ENCODE data around the gene MTF2. TPM values are rescaled to one million over a fixed set of nuclear protein-coding genes. Genes with fewer than 3 reads are reported as not detected.
"Not testable (repeated sequence)": the region's sequence is repeated elsewhere in the genome, so short reads cannot be mapped to it uniquely, and the experiment has no call there.

MTF2 gene
- 27.8 TPM for total RNA-seq

DNA sequence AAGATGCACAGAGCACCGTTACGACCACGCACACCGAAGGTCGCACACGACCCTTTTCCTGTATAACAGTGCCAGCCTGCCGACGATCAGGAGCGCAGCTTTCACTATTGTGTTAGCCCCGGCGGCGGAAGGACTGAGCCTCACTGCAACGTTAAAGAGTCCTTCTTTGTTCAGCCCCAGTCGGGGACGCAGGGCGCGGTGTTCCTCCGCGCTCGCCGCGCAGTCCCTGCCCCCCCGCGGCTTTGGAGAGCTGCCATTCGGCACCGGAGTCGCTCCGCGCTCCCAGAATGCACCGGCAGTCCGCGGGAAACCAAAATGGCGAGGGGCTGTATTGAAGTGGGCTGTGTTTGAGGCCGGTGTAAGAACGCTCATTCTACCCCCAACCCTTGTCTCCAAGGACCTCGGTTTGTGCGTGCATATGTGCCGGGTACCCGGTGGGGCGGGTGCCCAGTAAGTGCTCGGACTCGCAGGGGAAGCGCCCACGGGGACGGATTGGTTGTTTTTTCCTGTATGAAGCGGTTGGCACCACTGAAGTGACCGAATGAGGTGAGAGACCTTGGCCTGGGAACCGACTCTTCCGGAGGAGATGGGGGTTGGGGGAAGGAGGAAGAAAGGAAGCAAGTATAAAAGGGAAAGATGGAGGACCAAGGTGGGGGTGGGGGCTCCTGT, at the start of gene MTF2:
MTF2 (plus strand) TSS at position 298 of the 669 bp plus-strand sequence; CDS start at position 542, 244 bp downstream.
- intact Hi-C loops (cut with DNase I) = no loop called here
- ATAC-seq (peak; percentile 98), DNase-seq (ENCODE audit: low spot score) (peak; percentile 97)

DNA sequence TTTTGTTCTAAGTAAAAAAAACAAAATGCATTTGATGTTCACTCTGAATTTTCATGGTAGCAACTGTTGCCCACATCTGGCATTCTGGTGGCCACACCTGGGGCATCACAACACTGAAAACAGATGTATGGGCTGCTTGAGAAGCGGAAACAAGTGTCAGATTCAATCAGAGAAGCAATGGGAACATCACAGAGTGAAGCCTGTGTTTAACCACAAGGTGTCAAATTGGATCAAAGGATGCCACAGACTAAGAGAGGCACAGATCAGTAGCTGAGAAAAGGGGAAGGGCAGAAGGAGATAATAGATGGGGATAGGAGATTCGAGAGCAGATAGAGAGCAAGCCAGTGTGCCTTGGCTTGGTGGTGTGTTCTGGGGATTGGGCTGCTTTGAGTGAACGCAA, 49.8 kb upstream of the MTF2 start:
- ATAC-seq (no peak), DNase-seq (ENCODE audit: low spot score) (no peak)
- intact Hi-C loops (cut with DNase I) = no loop called here

DNA sequence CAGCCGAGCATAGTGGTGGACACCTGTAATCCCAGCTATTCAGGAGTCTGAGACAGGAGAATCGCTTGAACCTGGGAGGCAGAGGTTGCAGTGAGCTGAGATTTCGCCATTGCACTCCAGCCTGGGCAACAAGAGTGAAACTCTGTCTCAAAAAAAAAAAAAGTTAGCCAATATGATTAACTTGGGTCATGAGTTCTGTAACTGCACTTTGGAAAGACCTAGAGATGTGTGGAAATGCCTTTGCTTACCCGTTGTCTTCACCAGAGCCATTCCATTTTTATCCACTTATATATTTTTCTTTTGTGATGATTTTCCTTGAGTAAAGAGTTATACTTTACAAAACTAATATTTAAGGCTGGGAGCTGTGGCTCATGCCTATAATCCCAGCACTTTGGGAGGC, 48.9 kb upstream of the MTF2 start:
- ATAC-seq; intact Hi-C loops (cut with DNase I); DNase-seq (ENCODE audit: low spot score): not testable (repeated sequence)

GRCh38 chr1:93031711-93032110, 47.4 kb upstream of the MTF2 start:
- intact Hi-C loops (cut with DNase I) = no loop called here
- ATAC-seq = no peak
- DNase-seq (ENCODE audit: low spot score) = no peak

DNA sequence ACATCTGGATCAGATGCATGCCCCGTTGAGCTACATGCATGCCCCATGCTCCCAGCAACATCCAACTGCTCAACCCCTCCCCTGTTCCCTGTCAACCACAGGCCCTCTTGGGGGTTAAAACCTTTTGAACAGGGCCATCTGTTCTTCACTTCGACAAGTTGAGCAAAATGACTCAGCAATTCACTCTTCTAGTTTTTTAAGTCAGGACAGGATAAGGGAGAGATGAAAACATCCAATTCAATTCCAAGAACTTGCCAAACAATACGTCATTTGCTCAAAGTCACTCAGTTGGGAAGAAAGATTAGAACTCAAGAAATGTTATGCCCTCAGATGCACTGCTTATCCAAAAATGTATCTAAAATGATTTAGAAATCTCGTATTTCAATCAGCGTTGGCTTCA, 46.1 kb upstream of the MTF2 start:
- intact Hi-C loops (cut with DNase I) = no loop called here
- DNase-seq (ENCODE audit: low spot score) = no peak
- no peak for ATAC-seq

DNA sequence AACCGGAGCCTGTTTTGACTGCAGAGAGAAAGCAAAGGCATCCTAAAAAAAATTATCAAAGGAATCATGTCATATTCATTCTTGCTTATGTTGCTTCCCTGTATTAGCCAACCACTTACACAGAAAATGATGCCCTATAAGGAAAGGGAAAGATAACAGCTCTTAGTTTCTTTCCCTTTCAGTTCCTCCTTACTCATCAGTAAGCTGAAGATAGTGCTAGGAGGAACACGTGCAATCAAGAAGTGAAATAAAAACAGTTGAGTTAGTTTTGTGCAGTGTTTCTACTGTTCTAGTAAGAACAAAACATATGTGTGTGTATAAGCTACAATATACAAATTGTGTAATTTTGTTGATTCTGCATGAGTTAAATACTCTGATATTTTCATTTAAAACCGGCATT, 45.3 kb upstream of the MTF2 start:
- DNase-seq (ENCODE audit: low spot score) (no peak), ATAC-seq (no peak)
- intact Hi-C loops (cut with DNase I) = no loop called here

DNA sequence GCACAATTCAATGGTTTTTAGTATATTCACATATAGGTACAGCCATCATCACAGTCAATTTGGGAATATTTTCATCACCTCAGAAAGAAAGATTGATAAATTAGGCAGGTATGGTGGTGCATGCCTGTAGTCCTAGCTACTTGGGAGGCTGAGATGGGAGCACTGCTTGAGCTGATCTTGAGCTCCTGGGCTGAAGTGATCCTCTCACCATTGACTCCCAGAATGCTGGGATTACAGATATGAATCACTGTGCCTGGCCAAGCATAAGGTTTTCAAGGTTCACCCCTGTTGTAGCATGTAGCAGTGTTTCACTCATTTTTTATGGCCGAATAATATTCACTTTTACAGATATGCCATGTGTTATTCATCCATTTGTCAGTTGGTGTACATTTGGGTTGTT, 44.7 kb upstream of the MTF2 start:
- DNase-seq (ENCODE audit: low spot score) = no peak
- intact Hi-C loops (cut with DNase I) = no loop called here
- ATAC-seq = no peak

- no peak for ATAC-seq
Observed at GRCh38 chr1:93036672-93037071, 42.4 kb upstream of the MTF2 start.

GRCh38 chr1:93042187-93043056, 36.7 kb upstream of the MTF2 start:
- ATAC-seq = no peak
- intact Hi-C loops (cut with DNase I) = no loop called here

More at GRCh38 chr1:93036672-93037071, 42.4 kb upstream of the MTF2 start:
- DNase-seq (ENCODE audit: low spot score) = no peak
- intact Hi-C loops (cut with DNase I) = no loop called here

DNA sequence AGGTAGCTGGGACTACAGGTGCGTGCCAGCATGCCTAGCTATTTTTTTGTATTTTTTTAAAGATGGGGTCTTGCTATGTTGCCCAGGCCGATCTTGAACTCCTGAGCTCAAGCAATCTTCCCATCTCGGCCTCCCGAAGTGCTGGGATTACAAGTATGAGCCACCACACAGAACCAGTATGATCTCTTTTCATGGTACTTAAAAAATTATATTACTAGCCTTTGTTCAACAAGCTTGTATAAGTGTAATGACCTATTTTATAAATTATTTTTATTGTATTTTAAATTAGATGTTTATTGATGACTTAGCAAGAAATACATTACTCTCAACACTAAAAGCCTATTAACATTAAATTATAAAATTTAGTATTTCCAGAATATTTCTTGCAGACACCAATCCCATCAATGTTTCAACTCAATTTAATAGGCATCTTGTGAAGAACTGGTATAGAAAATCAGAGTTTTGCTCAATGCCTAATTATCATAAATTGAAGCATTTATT, 36.0 kb upstream of the MTF2 start:
- DNase-seq (ENCODE audit: low spot score) (no peak), ATAC-seq (no peak)
- intact Hi-C loops (cut with DNase I) = no loop called here

More at GRCh38 chr1:93042187-93043056, 36.7 kb upstream of the MTF2 start:
- DNase-seq (ENCODE audit: low spot score) = no peak

GRCh38 chr1:93047618-93048017, 31.5 kb upstream of the MTF2 start:
- no peak for ATAC-seq
- no peak for DNase-seq (ENCODE audit: low spot score)
- intact Hi-C loops (cut with DNase I) = no loop called here

- DNase-seq (ENCODE audit: low spot score) = no peak
- intact Hi-C loops (cut with DNase I) = no loop called here
- ATAC-seq = no peak
Observed at GRCh38 chr1:93051961-93052360, 27.1 kb upstream of the MTF2 start.

- intact Hi-C loops (cut with DNase I) = no loop called here
- DNase-seq (ENCODE audit: low spot score) = no peak
- no peak for ATAC-seq
Observed at GRCh38 chr1:93056214-93056613, 22.9 kb upstream of the MTF2 start.

DNA sequence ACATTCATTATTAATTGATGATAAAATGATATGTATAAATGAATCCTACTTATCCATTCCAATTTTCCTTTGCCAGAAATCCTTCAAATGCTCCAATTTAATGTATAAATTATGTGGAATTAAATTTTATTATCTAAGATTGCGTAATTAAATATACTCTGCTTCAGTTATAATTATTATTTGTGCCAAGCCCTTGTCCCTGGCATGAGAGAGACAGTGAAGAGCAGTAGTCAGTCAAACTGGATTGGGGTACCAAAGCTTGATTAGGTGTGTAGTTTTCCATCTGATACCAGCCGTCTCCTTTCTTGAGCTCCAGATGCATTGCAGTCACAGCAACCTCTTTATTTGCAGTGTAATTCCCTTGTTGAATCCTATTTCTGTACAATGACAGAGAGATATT, 22.4 kb upstream of the MTF2 start:
- ATAC-seq = no peak
- DNase-seq (ENCODE audit: low spot score) = no peak
- intact Hi-C loops (cut with DNase I) = no loop called here

DNA sequence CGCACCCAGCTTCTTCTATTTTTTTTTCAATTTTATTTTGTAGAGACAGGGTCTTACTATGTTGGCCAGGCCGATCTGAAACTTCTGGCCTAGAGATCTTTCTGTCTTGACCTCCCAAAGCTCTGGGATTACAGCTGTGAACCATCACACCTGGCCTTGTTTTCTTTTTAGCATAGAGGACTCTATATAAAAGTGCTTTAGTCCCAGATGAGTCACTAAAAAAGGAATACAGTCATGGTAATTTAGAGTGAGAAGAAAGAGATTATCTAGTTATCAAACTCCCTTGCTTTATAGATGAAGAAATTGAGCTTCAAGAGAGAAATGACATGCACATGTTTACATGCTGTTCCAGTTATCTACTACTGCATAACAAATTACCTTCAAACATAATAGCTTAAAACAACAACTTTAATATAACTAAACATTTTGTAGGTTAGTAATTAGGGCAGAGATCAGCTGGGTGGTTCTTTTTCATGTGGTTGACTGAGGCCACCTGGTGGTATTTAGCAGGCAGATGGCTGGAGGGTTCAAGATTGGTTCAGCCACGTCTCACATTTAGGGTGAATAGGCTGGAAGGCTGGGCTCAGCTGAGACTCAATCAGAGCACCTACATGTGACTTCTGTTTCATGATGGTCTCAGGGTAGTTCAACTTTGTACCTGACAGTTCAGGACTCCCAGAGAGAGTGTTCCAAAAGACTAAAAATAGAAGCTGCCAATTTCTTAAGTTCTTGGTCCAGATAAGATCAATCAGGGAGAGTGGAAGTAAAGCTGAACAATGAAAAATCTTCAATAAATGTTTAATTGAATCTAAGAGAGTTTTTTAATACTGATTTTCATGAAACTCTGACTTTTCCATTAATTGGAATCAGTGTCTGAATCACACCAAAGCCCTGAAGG, 16.9 kb upstream of the MTF2 start:
- intact Hi-C loops (cut with DNase I) = no loop called here
- no peak for DNase-seq (ENCODE audit: low spot score)
- no peak for ATAC-seq

GRCh38 chr1:93076268-93076667, 2.8 kb upstream of the MTF2 start:
- intact Hi-C loops (cut with DNase I) = no loop called here
- ATAC-seq (no peak), DNase-seq (ENCODE audit: low spot score) (no peak)

GRCh38 chr1:93078203-93078602, 880 bp upstream of the MTF2 start:
- intact Hi-C loops (cut with DNase I) = no loop called here
- ATAC-seq = no peak
- no peak for DNase-seq (ENCODE audit: low spot score)

DNA sequence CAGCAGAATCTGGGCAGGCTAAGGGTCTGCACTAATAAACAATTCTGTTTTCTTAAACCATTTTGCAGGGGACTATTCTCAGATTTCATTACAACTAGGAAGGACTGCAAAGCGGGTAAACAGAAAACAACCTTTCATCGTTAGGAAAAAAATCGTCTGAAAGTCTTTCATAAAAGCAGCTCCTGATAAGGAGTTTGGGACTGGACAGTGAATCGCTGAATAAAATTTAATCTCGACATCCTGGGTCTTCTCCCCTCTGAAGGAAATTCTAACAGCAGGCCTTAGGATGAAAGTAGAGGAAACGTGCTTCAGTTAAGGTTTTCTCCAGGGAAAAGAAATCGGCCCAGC, 471 bp upstream of the MTF2 start:
- intact Hi-C loops (cut with DNase I) = no loop called here
- ATAC-seq = no peak
- no peak for DNase-seq (ENCODE audit: low spot score)

DNA sequence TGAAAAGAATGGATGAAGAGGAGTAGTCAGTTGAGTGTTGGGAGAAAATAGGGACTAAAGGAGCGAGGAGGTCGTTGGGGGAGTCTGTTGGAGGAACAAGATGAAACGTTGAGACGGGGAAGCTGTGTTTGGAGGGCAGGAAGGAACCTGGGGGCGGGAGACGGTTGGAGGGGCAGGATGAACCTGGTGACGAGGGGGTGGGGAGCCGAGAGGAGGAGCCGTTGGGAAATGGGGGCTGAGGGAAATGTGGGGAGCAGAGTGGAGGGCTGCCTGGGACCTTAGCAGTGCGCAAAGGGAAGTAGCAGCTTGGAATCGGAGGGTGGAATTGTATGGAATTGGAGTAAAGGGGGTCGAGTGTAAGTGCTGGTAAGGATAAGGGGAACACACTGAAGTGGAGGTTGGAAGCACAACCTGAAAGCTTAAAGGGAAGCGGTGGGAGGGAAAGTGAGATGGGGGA, 630 bp downstream of the MTF2 start:
- intact Hi-C loops (cut with DNase I) = no loop called here
- DNase-seq (ENCODE audit: low spot score) (no peak), ATAC-seq (peak; percentile 44)
